ENCODE measurements around the gene TMEM74B. TPM values are rescaled to one million over a fixed set of nuclear protein-coding genes. Genes with fewer than 3 reads are reported as not detected.

TMEM74B gene
- total and polyA plus RNA-seq, 2 donors: 0.42 to 0.53 TPM

DNA sequence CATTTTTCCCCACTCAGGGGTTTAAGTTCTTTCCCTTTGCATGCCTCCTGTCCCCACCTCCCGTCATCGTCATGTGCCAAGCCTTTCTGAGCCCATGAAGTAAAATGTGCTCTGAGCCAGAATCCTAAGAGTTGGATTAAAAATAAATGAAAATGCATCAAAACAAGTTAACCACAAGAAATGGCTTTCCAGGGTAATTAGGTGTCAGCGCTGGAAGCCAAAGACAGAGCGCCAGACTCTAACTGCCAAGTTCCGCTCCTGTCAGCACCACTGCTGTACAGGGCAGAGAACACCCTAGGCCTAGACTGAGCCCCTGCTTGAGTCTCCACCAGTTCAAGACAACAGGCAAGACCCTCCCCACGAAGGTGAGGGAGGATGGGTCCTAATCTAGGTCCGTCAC lies 13.0 kb upstream of the TMEM74B start:
- Histone ChIP-seq H3K4me3 (ENCODE audit: low read depth, low read length) (no peak overlapping the region), H3K27ac (ENCODE audit: low read depth) (no peak overlapping the region), H3K4me1 (ENCODE audit: insufficient read depth) (no peaks in the 10 kb centered on the region), H3K36me3 (ENCODE audit: insufficient read depth) (no peaks in the 10 kb centered on the region)
- 73% methylated on average over 7 of the region's 7 CpGs for WGBS
- DNase-seq (ENCODE audit: extremely low spot score): no peak

DNA sequence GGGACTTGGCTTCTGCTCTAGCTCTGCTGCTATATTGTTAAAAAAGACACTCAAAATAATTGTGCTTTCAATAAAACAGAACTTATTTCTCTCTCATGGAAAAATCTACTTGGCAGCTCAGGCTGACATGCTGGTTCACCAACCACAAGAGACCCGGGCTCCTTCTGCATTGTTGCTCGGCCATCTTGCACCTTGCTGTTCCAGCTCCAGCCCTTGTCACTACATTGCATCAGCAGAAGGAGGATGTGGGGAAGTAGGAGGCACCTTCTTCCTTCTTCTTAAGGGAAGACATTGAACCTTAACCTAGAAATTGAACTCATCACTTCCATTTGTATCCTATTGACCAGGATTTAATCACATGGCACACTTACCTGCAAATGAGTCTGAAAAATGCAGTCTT lies 11.9 kb upstream of the TMEM74B start:
- no peak for DNase-seq (ENCODE audit: extremely low spot score)
- 72% methylated on average over 2 of the region's 2 CpGs for WGBS
- Histone ChIP-seq H3K4me3 (ENCODE audit: low read depth, low read length) (no peak overlapping the region), H3K36me3 (ENCODE audit: insufficient read depth) (no peaks in the 10 kb centered on the region), H3K4me1 (ENCODE audit: insufficient read depth) (no peaks in the 10 kb centered on the region), H3K27ac (ENCODE audit: low read depth) (no peak overlapping the region)

DNA sequence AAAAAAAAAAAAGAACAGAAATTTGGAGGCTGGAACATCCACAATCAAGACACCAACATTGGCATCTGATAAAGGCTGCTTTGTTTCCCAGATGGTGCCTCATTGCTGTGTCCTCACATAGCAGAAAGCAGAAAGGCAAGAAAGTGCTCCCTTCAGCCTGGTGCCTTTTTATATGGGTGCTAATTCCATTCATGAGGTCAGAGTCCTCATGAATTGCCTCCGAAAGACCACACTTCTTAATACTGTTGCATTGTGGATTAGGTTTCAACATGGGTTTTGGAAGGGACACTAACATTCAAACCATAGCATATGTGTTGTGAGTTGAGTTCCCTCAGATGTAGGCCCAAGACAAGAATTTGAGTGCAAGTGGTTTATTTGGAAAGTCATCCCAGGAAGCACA lies 10.4 kb upstream of the TMEM74B start:
- WGBS: 74% methylated on average over 1 of the region's 1 CpG
- DNase-seq (ENCODE audit: extremely low spot score): no peak
- Histone ChIP-seq H3K27ac (ENCODE audit: low read depth) (no peak overlapping the region), H3K4me3 (ENCODE audit: low read depth, low read length) (no peak overlapping the region), H3K4me1 (ENCODE audit: insufficient read depth) (no peaks in the 10 kb centered on the region), H3K36me3 (ENCODE audit: insufficient read depth) (no peaks in the 10 kb centered on the region)

DNA sequence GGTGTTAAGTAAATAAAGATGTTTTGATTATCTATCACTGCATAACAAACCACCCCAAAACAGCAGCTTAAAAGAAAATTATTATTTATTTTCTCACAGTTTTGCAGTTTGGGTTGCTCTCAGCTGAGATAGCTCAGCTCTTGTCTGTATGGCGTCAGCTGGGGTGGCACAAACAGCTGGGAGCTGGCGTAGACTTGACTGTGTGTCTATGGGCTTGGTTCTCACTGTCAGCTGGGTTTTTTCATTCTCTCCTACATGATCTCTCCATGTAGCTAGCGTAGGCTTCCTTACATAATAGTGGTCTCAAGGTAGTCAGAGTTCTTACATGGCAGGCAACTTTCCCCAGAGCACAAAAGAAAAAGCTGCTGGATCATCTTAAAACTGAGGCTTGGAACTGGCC lies 6.5 kb upstream of the TMEM74B start:
- H3K4me3 ChIP-seq (ENCODE audit: low read depth, low read length): no peak overlapping the region
- H3K27ac ChIP-seq (ENCODE audit: low read depth): no peak overlapping the region
- WGBS: 63% methylated on average over 3 of the region's 3 CpGs
- H3K36me3 ChIP-seq (ENCODE audit: insufficient read depth): no peaks in the 10 kb centered on the region
- DNase-seq (ENCODE audit: extremely low spot score): no peak
- H3K4me1 ChIP-seq (ENCODE audit: insufficient read depth): no peaks in the 10 kb centered on the region

DNA sequence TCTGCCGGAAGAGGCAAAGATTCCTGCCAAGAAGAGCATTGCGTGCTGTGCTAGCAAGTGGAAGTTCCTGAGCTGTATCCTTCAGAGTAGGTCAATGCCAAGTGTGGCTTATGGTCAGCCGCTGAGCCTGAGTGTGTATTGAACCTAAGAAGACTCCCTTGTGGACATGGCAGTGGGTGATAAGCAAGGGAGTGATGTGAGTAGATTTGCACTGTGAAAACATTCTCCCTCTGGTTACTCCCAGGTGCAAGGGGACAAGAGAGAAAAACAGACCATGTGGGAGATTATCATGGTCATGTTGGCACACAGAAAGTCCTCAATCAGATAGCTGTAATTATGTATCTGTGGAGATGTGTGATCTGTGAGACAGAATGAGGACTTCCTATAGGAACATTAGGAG lies 6.1 kb upstream of the TMEM74B start:
- DNase-seq (ENCODE audit: extremely low spot score): no peak
- no peak overlapping the region for H3K4me3 ChIP-seq (ENCODE audit: low read depth, low read length)
- H3K36me3 ChIP-seq (ENCODE audit: insufficient read depth): no peaks in the 10 kb centered on the region
- 83% methylated on average over 3 of the region's 3 CpGs for WGBS
- no peak overlapping the region for H3K27ac ChIP-seq (ENCODE audit: low read depth)
- H3K4me1 ChIP-seq (ENCODE audit: insufficient read depth): no peaks in the 10 kb centered on the region

DNA sequence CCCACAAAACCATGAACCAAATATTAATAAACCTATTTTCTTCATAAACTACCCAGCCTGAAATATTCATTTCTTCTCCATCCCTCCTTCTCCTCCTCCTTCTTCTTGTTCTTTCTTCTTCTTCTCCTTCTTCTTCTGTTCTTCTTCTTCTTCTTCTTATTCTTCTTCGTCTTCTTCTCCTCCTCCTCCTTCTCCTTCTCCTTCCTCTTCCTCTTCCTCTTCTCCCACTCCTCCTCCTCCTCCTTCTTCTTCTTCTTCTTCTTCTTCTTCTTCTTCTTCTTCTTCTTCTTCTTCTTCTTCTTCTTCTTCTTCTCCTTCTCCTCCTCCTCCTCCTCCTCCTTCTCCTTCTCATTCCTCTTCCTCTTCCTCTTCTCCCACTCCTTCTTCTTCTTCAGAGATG lies 5.0 kb upstream of the TMEM74B start:
- H3K27ac ChIP-seq (ENCODE audit: low read depth): no peak overlapping the region
- no peak for DNase-seq (ENCODE audit: extremely low spot score)
- peaks cover 1% of the 10 kb centered on the region for H3K4me1 ChIP-seq (ENCODE audit: insufficient read depth)
- no peaks in the 10 kb centered on the region for H3K36me3 ChIP-seq (ENCODE audit: insufficient read depth)
- 68% methylated on average over 1 of the region's 1 CpG for WGBS
- no peak overlapping the region for H3K4me3 ChIP-seq (ENCODE audit: low read depth, low read length)

DNA sequence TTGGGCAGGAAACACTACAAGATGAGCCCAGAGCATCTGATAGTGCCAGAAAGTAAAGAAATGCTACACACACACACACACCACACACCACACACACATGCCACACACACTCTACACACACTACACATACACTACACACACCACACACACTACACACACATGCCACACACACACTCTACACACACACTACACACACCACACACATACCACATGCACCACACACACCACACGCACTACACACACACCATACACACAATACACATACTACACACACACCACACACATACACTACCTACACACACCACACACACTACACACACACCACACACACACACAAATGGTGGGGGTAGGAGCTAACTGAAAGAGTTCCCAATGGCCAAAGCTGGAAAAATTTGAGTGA lies 3.6 kb upstream of the TMEM74B start:
- peaks cover 1% of the 10 kb centered on the region for H3K4me1 ChIP-seq (ENCODE audit: insufficient read depth)
- no peaks in the 10 kb centered on the region for H3K36me3 ChIP-seq (ENCODE audit: insufficient read depth)
- WGBS: 92% methylated on average over 1 of the region's 1 CpG
- H3K27ac ChIP-seq (ENCODE audit: low read depth): no peak overlapping the region
- no peak for DNase-seq (ENCODE audit: extremely low spot score)
- no peak overlapping the region for H3K4me3 ChIP-seq (ENCODE audit: low read depth, low read length)

DNA sequence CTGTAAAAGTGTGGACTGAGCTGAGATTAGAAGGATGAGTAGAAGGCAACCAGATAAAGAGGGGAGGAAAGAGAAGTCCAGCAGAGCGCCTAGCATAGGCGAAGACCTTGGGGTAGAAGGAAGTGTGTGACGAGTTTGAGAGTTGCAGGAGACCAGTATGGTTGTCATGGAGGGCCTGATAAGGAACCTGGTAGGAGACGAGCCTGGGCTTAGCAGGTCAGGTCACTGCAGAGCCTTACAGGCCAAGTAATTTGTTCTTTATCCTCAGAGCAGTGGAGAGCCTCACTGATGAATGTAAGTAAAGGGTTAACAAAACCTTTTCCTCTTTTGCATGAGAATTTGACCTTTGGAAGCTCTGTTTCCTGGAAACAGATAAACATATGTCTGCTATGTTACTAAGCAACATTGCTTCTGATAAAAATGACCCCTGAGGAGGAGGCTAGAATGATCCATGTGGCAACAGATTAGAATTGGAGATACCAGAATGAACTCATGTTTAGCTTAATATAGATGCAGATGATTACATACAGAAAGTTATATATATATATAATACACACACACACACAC lies 2.9 kb upstream of the TMEM74B start:
- WGBS: 55% methylated on average over 4 of the region's 4 CpGs
- H3K36me3 ChIP-seq (ENCODE audit: insufficient read depth): no peaks in the 10 kb centered on the region
- H3K4me3 ChIP-seq (ENCODE audit: low read depth, low read length): no peak overlapping the region
- no peak for DNase-seq (ENCODE audit: extremely low spot score)
- peaks cover 1% of the 10 kb centered on the region for H3K4me1 ChIP-seq (ENCODE audit: insufficient read depth)
- H3K27ac ChIP-seq (ENCODE audit: low read depth): no peak overlapping the region

DNA sequence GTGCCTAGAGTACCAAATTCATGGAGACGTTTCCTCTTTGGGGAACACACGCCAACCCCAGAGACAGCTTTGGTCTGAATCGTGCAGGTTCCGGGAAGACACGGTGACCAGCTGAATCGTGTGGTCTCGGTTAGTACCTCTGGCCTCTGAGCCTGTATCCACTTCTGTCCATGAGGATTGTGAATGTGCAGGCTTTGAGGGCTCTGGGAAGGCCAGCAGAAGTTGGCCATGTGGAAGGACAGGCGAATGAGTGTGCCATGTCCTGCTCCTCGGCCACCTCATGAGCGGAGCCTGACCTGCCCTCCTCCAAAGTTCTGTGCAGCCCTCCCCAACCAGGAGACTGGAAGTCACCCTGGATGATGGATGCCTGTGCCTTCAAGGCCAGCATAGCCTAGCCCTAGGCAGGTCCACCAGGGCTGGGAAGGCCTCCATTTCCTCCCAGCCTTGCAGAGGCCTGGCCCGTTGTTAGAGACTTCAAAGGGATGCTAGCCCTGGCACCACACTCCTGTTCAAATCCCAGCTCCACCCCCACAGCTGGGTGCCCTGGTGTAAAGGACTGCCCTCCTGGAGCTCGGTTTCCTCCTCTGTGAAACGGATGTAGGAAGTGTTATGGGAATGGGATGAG lies 1.7 kb upstream of the TMEM74B start:
- H3K4me1 ChIP-seq (ENCODE audit: insufficient read depth): peaks cover 1% of the 10 kb centered on the region

DNA sequence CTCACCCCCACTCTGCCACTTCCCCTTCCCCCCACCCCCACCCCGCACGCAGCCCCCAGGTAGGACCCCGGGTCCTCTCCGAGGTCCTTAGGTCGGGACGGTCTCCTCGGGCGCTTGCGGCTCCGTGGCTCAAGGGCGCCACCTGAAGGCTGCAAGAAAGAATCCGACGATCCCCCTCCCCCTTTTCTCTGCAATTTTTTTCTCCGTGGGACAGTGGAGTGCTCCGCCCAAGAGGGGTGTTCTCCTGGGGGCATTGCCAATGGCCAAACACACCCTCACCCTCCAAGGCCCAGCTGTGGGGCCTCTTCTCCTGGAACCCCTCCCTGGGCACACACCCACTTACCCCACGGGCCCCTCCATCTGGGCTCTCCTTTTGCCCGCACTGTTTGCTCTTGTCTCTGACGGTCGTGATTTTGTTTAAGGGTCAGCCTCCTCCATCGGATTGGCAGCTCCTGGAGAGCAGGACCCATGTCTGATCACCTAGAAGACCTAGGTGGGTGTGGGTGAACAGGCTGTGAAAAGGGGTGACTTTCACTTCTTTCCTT lies 1.1 kb upstream of the TMEM74B start:
- Histone ChIP-seq H3K36me3 (ENCODE audit: insufficient read depth) (no peaks in the 10 kb centered on the region), H3K4me1 (ENCODE audit: insufficient read depth) (peaks cover 1% of the 10 kb centered on the region), H3K4me3 (ENCODE audit: low read depth, low read length) (peak overlapping the region; percentile 46), H3K27ac (ENCODE audit: low read depth) (no peak overlapping the region)
- DNase-seq (ENCODE audit: extremely low spot score): no peak
- 10% methylated on average over 20 of the region's 20 CpGs for WGBS

More for the DNA sequence above, 1.7 kb upstream of the TMEM74B start:
- H3K27ac ChIP-seq (ENCODE audit: low read depth): no peak overlapping the region
- 74% methylated on average over 13 of the region's 13 CpGs for WGBS
- no peak for DNase-seq (ENCODE audit: extremely low spot score)
- H3K4me3 ChIP-seq (ENCODE audit: low read depth, low read length): no peak overlapping the region
- H3K36me3 ChIP-seq (ENCODE audit: insufficient read depth): no peaks in the 10 kb centered on the region

DNA sequence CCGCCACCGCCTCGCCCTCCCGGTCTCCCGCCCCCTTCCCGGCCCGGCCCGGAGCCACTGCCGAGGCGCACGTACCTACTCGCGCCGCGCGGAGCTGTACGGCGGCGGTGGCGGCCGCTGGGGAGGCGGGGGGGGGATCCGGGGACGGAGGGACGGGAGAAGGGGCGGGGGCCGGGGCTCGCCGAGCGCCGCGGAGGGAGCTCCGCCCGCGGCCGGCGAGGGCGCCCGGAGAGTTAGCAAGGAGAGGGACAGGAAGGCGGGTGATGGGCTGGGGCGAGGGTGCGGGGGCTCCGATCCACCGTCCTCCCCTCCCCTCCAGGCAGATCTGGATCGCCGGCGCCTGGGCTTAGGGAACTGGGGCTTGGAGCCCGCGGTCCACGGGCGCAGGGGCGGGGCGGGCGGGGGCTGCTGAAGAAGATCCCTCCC lies 548 bp upstream of the TMEM74B start:
- no peak for DNase-seq (ENCODE audit: extremely low spot score)
- peaks cover 1% of the 10 kb centered on the region for H3K4me1 ChIP-seq (ENCODE audit: insufficient read depth)
- WGBS: under 1% methylated on average over 53 of the region's 54 CpGs
- no peaks in the 10 kb centered on the region for H3K36me3 ChIP-seq (ENCODE audit: insufficient read depth)
- no peak overlapping the region for H3K27ac ChIP-seq (ENCODE audit: low read depth)
- peak overlapping the region; percentile 46 for H3K4me3 ChIP-seq (ENCODE audit: low read depth, low read length)

DNA sequence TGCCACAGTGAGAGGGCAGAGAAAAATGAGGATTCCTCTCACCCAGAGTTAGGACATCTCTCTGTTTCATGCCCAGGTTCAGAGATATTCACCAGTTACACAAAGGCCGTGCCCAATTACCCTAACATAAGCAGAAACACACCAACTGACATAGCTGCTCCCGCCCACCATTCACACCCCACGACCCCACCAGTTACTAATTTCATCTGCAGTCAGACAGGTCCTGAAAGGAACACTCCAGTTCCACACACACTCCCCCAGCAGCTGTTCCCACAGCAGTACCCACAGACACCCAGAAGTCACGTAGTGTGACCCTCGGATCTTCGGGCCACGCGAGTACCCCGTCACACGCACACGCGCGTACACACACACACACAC lies 532 bp downstream of the TMEM74B start:
- no peak for DNase-seq (ENCODE audit: extremely low spot score)
- no peak overlapping the region for H3K27ac ChIP-seq (ENCODE audit: low read depth)
- 32% methylated on average over 13 of the region's 13 CpGs for WGBS
- no peaks in the 10 kb centered on the region for H3K36me3 ChIP-seq (ENCODE audit: insufficient read depth)
- H3K4me3 ChIP-seq (ENCODE audit: low read depth, low read length): no peak overlapping the region
- H3K4me1 ChIP-seq (ENCODE audit: insufficient read depth): peaks cover 1% of the 10 kb centered on the region

DNA sequence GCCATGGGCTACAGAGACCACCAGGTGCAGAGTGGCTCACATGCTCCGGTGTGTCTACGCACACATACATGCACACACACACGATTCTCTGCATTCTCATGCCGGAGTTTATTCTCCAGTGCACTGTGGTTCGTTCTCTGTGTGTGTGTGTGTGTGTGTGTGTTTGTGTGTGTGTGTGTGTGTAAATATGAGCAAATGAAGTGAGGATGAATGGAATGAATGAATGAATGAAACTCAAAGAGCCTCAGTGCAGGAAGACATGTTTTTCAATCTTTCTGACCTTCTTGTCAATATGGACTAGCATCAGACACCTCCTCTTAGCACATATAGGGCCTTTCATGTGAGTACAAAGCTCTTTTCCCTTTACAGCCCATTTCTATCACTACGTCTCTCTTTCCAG lies 1.6 kb downstream of the TMEM74B start:
- peaks cover 1% of the 10 kb centered on the region for H3K4me1 ChIP-seq (ENCODE audit: insufficient read depth)
- no peak overlapping the region for H3K27ac ChIP-seq (ENCODE audit: low read depth)
- H3K36me3 ChIP-seq (ENCODE audit: insufficient read depth): no peaks in the 10 kb centered on the region
- 71% methylated on average over 6 of the region's 6 CpGs for WGBS
- no peak for DNase-seq (ENCODE audit: extremely low spot score)
- H3K4me3 ChIP-seq (ENCODE audit: low read depth, low read length): no peak overlapping the region

DNA sequence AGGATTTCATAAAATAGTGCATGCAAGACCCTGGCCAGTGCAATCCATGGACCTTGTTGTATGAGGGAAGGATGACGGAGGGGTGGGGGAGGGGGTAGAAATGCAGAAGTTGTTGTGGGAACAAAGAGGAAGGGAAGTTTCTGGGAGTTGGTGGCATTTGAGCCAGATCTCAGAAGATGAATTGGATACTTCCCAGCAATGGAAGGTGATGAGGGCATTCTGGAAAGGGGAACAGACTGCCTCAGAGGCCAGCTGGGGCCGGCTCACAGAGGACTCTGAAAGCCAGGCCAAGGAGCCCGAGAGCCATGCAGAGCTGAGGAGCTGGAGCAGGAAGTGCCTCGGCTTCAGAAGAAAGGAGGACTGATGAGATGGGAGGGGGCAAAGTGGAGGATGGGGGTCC lies 2.7 kb downstream of the TMEM74B start:
- DNase-seq (ENCODE audit: extremely low spot score): no peak
- no peak overlapping the region for H3K27ac ChIP-seq (ENCODE audit: low read depth)
- 50% methylated on average over 4 of the region's 4 CpGs for WGBS
- H3K4me1 ChIP-seq (ENCODE audit: insufficient read depth): peaks cover 1% of the 10 kb centered on the region
- no peaks in the 10 kb centered on the region for H3K36me3 ChIP-seq (ENCODE audit: insufficient read depth)
- H3K4me3 ChIP-seq (ENCODE audit: low read depth, low read length): no peak overlapping the region
